SK-N-SH (cell line): Measurements from ENCODE around the gene ZC3H13.

Experiments
- EP300 ChIP-seq, 2 experiments: IDR thresholded peaks; 2 replicates each; pipeline versions ENCODE4 v1.4.0 to v1.6.1; 2012; ENCODE audit warnings: borderline replicate concordance in 1 of 2, low read depth in 1 of 2, low read length in 1 of 2
- EZH2phosphoT487 ChIP-seq: fragments of 200-600 bp; sonication (generic); IDR thresholded peaks from 2 replicates; pipeline ENCODE4 v1.6.1; 2017; ENCODE audit warnings: low read depth, mixed run types, mild to moderate bottlenecking, antibody characterized with exemption, moderate library complexity, borderline replicate concordance
- NFIC ChIP-seq: IDR thresholded peaks from 2 replicates; pipeline ENCODE4 v1.4.0; 2012; ENCODE audit warnings: borderline replicate concordance
- RFX5 ChIP-seq: IDR thresholded peaks from 2 replicates; pipeline ENCODE4 v1.6.1; 2012; ENCODE audit warnings: mild to moderate bottlenecking, improper control_type of control experiment, low read length
- RXRA ChIP-seq: IDR thresholded peaks from 2 replicates; pipeline ENCODE4 v1.4.0; 2012; ENCODE audit warnings: low read depth, mild to moderate bottlenecking, borderline replicate concordance
- YY1 ChIP-seq: IDR thresholded peaks from 2 replicates; pipeline ENCODE4 v1.4.0; 2012; ENCODE audit warnings: low read depth, mild to moderate bottlenecking
- TF ChIP-seq, protein P1 (sequence below): fragments of 200-600 bp; sonication (generic); IDR thresholded peaks from 2 replicates; pipeline ENCODE4 v1.6.1; 2017; ENCODE audit warnings: antibody characterized with exemption, mild to moderate bottlenecking, moderate library complexity
- TF ChIP-seq, protein P2 (sequence below): IDR thresholded peaks from 2 replicates; pipeline ENCODE4 v1.4.0; 2012; ENCODE audit warnings: low read depth
- TF ChIP-seq, protein P3 (sequence below): IDR thresholded peaks from 2 replicates; pipeline ENCODE4 v1.6.1; 2012; ENCODE audit warnings: mild to moderate bottlenecking, low read depth, low read length, moderate library complexity

DNA sequence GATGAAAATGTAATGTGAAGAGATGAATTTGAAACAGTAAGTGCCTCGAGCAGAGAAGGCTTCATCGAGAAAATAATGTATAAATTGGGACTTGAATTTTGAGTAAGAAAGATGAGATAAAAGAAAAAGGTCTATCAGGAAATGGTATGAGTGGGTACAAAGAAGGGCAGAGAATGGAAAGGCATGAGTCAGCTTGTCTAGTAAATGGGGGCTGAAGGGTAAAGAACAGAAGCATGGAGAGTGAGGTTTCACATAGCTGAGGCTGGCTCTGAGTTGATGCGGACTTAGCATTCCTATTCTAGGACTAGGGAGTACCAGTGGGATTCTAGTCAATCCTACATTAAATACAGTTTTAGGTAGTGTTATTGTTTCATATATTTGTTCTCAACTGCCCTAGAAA, 85.8 kb downstream of the ZC3H13 start:
- TF ChIP-seq, protein P1, sequence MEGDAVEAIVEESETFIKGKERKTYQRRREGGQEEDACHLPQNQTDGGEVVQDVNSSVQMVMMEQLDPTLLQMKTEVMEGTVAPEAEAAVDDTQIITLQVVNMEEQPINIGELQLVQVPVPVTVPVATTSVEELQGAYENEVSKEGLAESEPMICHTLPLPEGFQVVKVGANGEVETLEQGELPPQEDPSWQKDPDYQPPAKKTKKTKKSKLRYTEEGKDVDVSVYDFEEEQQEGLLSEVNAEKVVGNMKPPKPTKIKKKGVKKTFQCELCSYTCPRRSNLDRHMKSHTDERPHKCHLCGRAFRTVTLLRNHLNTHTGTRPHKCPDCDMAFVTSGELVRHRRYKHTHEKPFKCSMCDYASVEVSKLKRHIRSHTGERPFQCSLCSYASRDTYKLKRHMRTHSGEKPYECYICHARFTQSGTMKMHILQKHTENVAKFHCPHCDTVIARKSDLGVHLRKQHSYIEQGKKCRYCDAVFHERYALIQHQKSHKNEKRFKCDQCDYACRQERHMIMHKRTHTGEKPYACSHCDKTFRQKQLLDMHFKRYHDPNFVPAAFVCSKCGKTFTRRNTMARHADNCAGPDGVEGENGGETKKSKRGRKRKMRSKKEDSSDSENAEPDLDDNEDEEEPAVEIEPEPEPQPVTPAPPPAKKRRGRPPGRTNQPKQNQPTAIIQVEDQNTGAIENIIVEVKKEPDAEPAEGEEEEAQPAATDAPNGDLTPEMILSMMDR, result no peak
- TF ChIP-seq YY1 (no peak), EZH2phosphoT487 (no peak), NFIC (no peak), RFX5 (no peak), RXRA (no peak), EP300 (IDR thresholded peaks at IDR 0.05; ENCODE audit: borderline replicate concordance in 1 of 2, low read depth in 1 of 2, low read length in 1 of 2) (no peak)
- TF ChIP-seq, protein P2, sequence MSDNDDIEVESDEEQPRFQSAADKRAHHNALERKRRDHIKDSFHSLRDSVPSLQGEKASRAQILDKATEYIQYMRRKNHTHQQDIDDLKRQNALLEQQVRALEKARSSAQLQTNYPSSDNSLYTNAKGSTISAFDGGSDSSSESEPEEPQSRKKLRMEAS, result no peak
- TF ChIP-seq, protein P3, sequence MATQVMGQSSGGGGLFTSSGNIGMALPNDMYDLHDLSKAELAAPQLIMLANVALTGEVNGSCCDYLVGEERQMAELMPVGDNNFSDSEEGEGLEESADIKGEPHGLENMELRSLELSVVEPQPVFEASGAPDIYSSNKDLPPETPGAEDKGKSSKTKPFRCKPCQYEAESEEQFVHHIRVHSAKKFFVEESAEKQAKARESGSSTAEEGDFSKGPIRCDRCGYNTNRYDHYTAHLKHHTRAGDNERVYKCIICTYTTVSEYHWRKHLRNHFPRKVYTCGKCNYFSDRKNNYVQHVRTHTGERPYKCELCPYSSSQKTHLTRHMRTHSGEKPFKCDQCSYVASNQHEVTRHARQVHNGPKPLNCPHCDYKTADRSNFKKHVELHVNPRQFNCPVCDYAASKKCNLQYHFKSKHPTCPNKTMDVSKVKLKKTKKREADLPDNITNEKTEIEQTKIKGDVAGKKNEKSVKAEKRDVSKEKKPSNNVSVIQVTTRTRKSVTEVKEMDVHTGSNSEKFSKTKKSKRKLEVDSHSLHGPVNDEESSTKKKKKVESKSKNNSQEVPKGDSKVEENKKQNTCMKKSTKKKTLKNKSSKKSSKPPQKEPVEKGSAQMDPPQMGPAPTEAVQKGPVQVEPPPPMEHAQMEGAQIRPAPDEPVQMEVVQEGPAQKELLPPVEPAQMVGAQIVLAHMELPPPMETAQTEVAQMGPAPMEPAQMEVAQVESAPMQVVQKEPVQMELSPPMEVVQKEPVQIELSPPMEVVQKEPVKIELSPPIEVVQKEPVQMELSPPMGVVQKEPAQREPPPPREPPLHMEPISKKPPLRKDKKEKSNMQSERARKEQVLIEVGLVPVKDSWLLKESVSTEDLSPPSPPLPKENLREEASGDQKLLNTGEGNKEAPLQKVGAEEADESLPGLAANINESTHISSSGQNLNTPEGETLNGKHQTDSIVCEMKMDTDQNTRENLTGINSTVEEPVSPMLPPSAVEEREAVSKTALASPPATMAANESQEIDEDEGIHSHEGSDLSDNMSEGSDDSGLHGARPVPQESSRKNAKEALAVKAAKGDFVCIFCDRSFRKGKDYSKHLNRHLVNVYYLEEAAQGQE, result no peak
